T-helper 2 cell (primary cell): ENCODE measurements around the gene GORAB.

Source experiments
- DNase-seq, 5 experiments: peaks; one replicate each; pipeline versions ENCODE4 v3.0.0 to v3.0.0-alpha.2; 2012 to 2022

Gene GORAB

DNA sequence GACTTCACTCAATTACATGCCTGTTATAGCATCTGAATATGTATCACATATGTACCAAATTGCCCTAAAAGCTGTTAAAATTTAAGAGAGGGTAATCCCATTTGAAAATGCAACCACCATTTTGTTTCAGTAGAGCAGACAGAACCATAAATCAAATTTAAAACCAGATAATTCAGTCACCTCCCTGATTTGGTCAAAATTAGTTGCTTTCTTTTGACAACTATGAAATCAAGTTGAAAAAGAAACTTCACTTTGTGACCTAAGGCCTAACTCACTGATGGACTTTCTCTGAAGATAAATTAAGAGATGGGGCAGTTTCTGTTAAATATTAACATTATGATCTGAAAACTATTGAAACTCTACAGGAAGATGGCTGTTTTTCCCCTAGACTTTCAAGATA lies 6.7 kb downstream of the GORAB start:
- no peak for DNase-seq

- no peak for DNase-seq
Measured at GRCh38 chr1:170539154-170539553, 7.2 kb downstream of the GORAB start.

GRCh38 chr1:170544624-170545023 lies 12.7 kb downstream of the GORAB start:
- DNase-seq = no peak

DNA sequence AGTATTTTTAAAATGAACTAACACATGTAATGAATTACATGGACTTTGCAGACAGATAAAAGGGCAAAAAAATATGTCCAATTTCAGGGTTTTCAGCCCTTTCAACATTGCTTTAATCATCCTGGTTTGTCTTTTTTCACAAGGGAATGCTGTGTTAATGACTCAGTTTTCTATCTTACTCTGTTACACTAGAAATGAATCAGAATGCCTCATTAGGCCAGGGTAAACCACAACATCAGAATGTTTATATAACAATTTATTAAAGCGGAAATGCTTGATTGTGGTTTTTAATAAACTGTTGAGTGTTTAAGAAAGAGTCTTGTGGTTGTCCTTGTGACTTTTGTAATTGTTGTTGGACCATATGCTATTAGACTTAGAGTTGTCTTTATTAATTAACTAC lies 13.5 kb downstream of the GORAB start:
- no peak for DNase-seq

- no peak for DNase-seq
Measured at GRCh38 chr1:170547255-170547654, 15.3 kb downstream of the GORAB start.

GRCh38 chr1:170548497-170548896 lies 16.5 kb downstream of the GORAB start:
- DNase-seq = no peak

DNA sequence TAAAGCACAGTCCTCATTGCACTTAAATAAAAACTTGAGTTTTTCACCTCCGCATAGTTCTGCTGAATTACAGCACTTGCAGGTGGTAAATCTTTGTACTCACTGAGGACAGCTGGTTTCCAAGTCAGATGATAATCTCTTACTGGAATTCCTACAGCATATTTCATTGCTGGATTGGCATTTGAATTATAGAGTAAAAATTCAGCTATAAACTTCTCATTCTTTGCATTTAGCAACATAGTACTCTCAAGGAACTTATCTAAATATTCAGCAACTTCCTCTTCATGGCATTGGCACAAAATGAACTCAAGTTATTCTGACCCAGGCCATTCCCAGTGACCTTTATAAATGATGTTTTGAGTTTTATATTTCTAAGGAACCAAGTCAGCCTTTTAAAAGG lies 23.4 kb downstream of the GORAB start:
- DNase-seq = no peak

- DNase-seq = no peak
Measured at GRCh38 chr1:170556917-170557316, 25.0 kb downstream of the GORAB start.

GRCh38 chr1:170558731-170559130 lies 26.8 kb downstream of the GORAB start:
- no peak for DNase-seq

GRCh38 chr1:170559166-170559565 lies 27.2 kb downstream of the GORAB start:
- no peak for DNase-seq

GRCh38 chr1:170560681-170561285 lies 28.8 kb downstream of the GORAB start:
- DNase-seq = peak in 1 of 5 experiments; percentile 12

- DNase-seq = peak in 1 of 5 experiments; percentile 64
Measured at GRCh38 chr1:170562646-170563338, 30.8 kb downstream of the GORAB start.

DNA sequence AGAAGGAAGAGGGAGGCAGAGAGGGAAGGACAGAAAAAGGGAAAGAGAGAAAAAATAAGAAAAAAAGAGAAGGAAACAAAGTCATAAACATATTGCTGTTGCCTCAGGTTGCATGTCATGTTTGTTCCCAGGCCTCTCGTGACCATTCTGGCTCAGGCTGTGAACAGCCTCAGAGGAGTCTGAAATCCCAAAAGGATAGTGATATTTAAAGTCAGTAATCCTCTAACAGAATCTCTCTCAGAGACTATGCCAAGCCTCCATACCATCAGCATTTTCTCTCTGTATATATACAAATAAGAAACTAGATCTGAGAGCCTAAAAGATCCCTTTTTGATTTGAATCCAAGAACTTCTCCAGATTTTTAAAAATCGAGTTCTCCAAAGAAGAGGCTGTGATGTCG lies 35.2 kb downstream of the GORAB start:
- no peak for DNase-seq

- no peak for DNase-seq
Measured at GRCh38 chr1:170568197-170568596, 36.2 kb downstream of the GORAB start.

GRCh38 chr1:170576980-170577379 lies 45.0 kb downstream of the GORAB start:
- no peak for DNase-seq

- no peak for DNase-seq
Measured at GRCh38 chr1:170578359-170578758, 46.4 kb downstream of the GORAB start.

- no peak for DNase-seq
Measured at GRCh38 chr1:170580636-170581440, 48.9 kb downstream of the GORAB start.

DNA sequence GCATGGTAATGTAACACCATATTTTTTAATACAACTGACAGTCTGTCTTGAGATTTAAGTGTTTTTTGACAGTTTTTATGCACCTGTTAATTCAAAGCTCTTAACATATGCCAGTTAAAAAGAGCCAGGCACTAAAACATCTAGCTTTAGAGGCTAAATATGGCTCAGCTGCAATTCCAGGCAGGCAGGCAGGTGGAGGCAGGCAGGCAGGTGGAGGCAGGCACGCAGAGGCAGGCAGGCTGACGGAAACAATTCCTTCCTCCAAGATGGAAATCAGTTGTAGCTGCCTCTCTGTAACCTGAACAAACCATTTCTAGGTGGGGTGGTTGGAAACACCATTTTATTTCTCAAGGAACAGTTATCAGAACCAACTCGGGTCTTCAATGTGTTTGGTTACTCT lies 51.2 kb downstream of the GORAB start:
- no peak for DNase-seq

DNA sequence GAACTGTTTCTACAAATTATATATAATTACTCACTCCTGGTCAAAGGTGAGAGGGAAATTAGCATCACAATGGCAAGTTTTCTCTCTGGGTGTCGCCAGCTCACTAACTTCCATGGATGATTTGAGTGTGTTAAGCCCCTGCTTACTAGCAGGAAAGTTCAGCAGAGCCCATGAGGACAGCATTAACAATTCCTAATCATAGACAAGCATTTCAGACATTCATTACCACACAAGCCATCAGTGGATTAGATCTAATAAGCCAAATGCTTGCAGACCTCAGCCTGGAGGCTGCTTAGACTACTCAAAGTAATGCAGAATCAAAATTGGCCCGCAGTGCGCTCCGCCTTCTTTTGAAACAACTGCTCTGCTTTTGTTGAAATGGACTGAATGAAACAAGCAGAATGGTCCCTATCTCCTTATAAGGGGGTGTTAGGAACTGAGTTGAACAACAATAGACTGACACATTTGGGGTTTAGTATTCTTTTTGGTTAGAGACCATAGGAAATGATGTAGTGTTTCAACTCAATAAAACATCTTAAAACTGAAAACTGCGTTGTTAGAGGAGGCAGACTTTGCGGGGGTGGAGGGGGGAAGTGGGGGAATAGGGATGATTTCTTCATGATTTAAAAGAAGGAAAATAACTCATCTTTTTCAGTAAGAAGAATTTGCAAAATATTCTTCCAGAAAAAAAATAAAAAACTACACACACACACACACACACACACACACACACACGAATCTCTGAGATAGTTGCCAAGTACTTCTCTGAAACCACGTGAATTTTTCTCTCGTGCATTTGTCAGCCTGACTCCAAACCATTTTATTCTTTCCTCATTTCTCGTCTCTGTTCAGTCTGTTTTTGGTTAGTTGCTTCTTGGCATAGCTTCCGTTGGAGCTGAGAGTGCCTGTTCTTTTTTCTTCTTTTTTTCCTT lies 54.6 kb downstream of the GORAB start:
- DNase-seq = no peak

DNA sequence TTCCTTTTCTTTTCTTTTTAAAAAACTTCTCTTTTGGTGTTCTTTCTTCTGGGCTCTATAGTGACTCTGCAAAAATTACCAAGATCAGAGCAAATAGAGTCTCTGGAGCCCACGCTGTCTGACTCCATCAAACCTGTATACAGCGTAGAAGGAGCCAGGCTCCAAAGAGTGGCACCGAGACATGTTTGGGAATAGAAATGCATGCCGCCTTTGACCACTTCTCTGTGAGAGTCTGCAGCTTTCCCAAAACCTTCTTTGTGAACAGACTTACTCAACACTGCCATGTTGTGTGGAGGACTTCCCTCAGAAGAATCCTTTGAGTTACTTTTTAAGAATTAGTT lies 55.3 kb downstream of the GORAB start:
- no peak for DNase-seq

GRCh38 chr1:170590921-170591705 lies 59.1 kb downstream of the GORAB start:
- no peak for DNase-seq

GRCh38 chr1:170592591-170593111 lies 60.7 kb downstream of the GORAB start:
- no peak for DNase-seq
